ENCODE results near the gene ITGBL1.

DNA sequence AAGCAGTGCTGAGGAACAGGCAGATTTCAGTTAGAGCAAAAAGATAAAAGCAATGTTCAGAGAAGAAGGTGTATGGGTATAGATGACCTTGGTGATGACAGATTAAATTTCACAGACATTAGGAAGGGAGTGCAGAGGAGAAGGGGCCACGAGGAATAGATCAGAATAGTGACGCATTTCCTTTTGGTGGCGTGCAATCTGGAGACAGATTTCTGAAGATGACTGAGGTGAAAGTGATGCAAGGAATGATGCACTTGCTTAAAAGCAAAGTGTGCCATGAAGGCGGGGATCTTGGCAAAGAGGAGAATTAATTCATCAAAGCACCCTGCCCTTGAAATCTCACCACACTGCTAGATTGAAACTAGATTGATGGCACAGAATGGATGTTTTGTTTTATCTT lies 202.4 kb downstream of the ITGBL1 start:
- TF ChIP-seq POLR2AphosphoS5 (IDR thresholded peaks at IDR 0.05) (no peak), POLR2A (IDR thresholded peaks at IDR 0.05) (no peak)
- TF ChIP-seq, protein P1, sequence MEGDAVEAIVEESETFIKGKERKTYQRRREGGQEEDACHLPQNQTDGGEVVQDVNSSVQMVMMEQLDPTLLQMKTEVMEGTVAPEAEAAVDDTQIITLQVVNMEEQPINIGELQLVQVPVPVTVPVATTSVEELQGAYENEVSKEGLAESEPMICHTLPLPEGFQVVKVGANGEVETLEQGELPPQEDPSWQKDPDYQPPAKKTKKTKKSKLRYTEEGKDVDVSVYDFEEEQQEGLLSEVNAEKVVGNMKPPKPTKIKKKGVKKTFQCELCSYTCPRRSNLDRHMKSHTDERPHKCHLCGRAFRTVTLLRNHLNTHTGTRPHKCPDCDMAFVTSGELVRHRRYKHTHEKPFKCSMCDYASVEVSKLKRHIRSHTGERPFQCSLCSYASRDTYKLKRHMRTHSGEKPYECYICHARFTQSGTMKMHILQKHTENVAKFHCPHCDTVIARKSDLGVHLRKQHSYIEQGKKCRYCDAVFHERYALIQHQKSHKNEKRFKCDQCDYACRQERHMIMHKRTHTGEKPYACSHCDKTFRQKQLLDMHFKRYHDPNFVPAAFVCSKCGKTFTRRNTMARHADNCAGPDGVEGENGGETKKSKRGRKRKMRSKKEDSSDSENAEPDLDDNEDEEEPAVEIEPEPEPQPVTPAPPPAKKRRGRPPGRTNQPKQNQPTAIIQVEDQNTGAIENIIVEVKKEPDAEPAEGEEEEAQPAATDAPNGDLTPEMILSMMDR (IDR thresholded peaks at IDR 0.05), result no peak

All from stomach (tissue), 4 donors.